ENCODE data around the gene R3HDML.

Gene R3HDML

DNA sequence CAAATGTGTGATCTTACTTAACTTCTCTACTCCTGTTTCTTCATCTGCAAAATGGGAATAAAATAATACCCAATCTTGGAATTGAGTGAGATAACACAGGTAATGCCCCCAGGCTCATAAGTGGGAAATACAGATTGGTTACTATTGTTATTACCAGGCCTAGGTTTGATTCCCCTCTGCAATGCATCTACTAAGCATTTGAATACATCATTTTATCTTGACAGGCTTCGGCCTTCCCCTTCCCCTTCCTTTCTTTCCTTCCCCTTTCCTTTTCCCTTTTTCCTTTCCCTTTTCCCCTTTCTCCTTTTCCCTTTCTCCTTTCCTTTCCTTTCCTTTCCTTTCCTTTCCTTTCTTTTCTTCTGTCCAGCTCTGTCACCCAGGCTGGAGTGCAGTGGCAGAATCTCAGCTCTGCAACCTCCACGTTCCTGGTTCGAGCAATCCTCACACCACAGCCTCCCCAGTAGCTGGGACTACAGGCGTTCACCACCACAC, 11.4 kb downstream of the R3HDML start:
- no peaks in the 10 kb centered on the region for H3K4me1 Mint-ChIP-seq
- no peak overlapping the region for H3K27ac Mint-ChIP-seq
- no peak overlapping the region for H3K4me3 Mint-ChIP-seq
- no peaks in the 10 kb centered on the region for H3K36me3 Mint-ChIP-seq
- H3K9me3 Mint-ChIP-seq: no peaks in the 10 kb centered on the region
- H3K27me3 Mint-ChIP-seq: peaks cover 1% of the 10 kb centered on the region

DNA sequence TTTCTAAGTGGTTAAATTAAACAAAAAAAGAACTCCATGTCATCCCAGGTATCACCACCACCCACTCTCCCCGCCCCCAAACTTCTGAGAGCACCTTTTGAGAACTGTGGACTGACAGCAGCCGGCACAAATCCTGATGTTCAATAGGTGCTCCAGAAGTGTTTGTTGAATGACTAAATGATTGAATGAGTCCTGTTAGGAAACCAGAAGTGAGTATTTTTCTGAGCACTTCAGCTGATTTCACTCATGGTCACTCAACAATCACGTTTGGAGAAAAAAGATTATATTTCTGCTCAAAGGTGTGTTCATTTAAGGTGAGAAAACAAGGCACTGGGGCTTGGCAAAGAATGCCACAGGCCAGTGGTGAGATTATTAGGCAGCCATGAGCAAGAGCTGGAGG, 12.5 kb downstream of the R3HDML start:
- Mint-ChIP-seq H3K4me3 (no peak overlapping the region), H3K36me3 (no peaks in the 10 kb centered on the region), H3K4me1 (no peaks in the 10 kb centered on the region), H3K27ac (no peak overlapping the region), H3K9me3 (no peaks in the 10 kb centered on the region), H3K27me3 (peaks cover 1% of the 10 kb centered on the region)

DNA sequence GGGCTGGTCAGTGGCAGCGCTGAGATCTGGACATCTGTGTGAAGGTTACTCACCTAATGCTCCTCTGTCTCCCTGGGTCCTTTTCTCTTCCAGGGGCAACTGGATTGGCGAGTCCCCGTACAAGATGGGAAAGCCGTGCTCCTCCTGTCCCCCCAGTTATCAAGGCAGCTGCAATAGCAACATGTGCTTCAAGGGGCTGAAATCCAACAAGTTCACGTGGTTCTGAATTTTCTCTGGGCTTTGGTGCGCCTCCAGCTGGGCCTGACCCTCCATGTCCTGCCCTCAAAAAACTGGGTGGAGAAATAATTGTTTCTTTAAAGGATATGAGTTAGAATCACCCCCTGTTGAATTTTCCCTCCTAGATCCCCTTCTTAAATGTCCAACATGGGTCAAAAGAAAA, 13.7 kb downstream of the R3HDML start:
- no peak overlapping the region for H3K4me3 Mint-ChIP-seq
- H3K27ac Mint-ChIP-seq: no peak overlapping the region
- no peaks in the 10 kb centered on the region for H3K36me3 Mint-ChIP-seq
- no peaks in the 10 kb centered on the region for H3K4me1 Mint-ChIP-seq
- H3K27me3 Mint-ChIP-seq: peaks cover 1% of the 10 kb centered on the region
- no peaks in the 10 kb centered on the region for H3K9me3 Mint-ChIP-seq

DNA sequence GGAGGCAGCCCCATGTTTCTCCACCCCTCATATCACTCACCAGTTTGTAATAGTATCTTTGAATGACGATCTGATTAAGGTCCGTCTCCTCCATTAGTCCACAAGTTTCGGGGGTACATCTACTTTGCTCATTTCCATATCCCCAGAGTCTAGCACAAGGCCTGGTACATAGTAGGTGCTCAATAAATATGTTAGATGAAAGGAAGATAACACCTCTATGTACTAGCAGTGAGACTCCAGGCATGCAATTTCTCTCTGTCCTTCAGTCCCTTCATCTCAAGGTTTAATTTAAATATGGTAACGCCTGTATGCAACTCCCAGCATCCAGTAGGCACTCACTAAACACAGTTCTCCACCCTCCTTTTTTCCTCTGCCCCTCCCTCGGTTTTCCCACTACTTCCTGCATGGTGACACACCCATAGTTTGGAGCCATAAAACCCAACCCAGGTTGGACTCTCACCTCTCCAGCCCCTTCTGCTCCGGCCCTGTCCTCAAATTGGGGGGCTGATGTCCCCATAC, 18.2 kb downstream of the R3HDML start:
- H3K9me3 Mint-ChIP-seq: no peaks in the 10 kb centered on the region
- H3K4me1 Mint-ChIP-seq: no peaks in the 10 kb centered on the region
- no peak overlapping the region for H3K27ac Mint-ChIP-seq
- no peaks in the 10 kb centered on the region for H3K27me3 Mint-ChIP-seq
- H3K36me3 Mint-ChIP-seq: no peaks in the 10 kb centered on the region
- no peak overlapping the region for H3K4me3 Mint-ChIP-seq

DNA sequence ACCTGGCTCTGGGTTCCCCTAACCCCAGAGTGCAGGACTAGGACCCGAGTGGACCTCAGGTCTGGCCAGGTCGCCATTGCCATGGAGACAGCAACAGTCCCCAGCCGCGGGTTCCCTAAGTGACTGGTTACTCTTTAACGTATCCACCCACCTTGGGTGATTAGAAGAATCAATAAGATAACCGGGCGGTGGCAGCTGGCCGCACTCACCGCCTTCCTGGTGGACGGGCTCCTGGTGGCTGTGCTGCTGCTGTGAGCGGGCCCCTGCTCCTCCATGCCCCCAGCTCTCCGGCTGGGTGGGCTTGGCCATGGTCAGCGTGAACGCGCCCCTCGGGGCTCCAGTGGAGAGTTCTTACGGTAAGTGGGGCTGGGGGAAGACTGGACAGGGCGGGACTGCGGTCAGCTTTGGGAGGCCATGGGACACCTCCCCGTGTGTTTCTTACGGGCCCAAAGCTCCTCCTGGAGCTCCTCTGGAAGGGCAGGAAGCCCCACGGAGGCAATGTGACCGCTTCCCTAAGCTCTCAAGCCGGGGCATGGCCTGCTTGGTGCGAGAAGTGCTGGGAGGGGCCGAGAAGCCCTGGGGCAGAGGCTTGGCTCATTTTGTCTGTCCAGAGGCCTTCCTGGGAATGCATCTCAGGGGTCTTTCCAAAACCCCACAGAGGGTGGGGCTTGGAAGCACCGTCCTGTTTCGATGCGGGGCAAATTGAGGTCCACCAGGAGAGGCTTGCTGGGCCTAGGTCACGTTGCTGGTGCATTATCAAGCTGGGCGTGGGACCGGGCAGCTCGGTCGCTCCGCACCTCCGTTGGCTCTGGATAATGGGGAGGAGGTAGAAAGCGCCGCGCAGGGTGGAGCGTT, 18.9 kb downstream of the R3HDML start, which contains the start of gene HNF4A:
HNF4A (plus strand) TSS at position 202 of the 855 bp plus-strand sequence; CDS start at position 308, 106 bp downstream.
- no peak within 1 kb of the TSS for H3K27ac Mint-ChIP-seq
- H3K4me3 Mint-ChIP-seq: no peak within 1 kb of the TSS
- no peaks in the 10 kb centered on the region for H3K36me3 Mint-ChIP-seq
- no peaks in the 10 kb centered on the region for H3K4me1 Mint-ChIP-seq
- no peaks in the 10 kb centered on the region for H3K27me3 Mint-ChIP-seq
- H3K9me3 Mint-ChIP-seq: no peaks in the 10 kb centered on the region

DNA sequence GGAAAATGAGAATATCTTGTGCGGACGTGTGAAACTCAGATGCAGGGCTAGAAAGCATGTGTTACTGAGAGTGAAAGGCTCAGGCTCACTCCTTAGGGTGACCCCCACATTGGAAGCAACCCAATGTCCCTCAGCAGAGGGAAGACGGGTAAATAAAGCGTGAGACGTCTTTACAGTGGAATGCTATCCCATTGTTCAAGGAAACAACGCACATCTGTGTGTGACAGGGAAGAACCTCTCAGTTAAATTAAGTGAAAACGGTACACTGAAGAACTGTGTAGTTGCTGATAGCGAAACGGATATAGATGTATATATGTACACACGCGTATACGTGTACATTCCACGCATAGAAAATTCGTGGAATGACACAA, 19.5 kb downstream of the R3HDML start:
- H3K9me3 Mint-ChIP-seq: no peaks in the 10 kb centered on the region
- no peaks in the 10 kb centered on the region for H3K4me1 Mint-ChIP-seq
- no peak overlapping the region for H3K27ac Mint-ChIP-seq
- H3K27me3 Mint-ChIP-seq: no peaks in the 10 kb centered on the region
- H3K36me3 Mint-ChIP-seq: no peaks in the 10 kb centered on the region
- H3K4me3 Mint-ChIP-seq: no peak overlapping the region

DNA sequence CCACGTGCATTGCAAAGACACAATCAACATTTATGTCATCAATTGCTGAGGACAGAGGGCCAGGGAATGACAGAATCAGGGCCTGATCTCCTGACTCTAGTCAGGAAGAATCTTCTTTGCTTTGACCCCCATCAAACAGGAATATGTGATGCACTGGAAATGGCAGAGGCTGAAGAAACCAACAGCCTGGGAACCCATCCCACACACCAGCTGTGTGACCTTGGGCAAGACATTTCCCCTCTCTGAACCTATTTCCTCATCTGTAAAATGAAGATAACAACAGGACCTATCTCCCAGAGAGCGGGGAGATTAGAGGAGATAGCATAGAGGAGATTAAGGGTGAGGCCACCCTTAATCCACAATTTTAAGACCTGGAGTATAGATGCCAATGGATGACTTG, 20.2 kb downstream of the R3HDML start:
- H3K4me3 Mint-ChIP-seq: no peak overlapping the region
- no peaks in the 10 kb centered on the region for H3K27me3 Mint-ChIP-seq
- no peaks in the 10 kb centered on the region for H3K4me1 Mint-ChIP-seq
- H3K36me3 Mint-ChIP-seq: no peaks in the 10 kb centered on the region
- H3K27ac Mint-ChIP-seq: no peak overlapping the region
- no peaks in the 10 kb centered on the region for H3K9me3 Mint-ChIP-seq

DNA sequence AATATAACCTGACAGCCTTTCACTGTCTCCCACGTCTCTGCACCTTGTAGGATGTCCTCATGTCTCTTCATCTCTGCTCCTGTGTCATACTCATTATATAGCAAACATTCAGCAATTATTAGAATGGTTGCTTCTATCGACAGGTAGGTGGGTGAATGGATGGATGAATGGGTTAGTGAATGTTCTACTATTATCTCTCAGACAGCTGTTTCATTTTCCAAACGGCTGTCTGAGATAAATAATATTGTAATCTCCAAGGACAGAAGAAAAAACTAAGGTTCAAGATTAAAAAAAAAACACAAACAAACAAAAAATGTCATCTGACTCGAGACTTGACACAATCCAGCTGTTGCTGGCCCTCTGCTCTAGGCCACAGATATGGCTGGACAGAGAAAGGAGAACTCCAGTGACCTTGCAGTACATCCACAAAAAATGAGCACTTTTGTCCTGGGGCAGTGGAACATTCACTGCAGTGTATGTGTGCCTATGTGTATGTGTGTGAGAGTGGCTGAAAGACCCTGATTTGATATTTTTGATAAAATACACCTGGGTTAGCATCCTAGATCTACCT, 20.8 kb downstream of the R3HDML start:
- H3K4me3 Mint-ChIP-seq: no peak overlapping the region
- H3K4me1 Mint-ChIP-seq: no peaks in the 10 kb centered on the region
- no peak overlapping the region for H3K27ac Mint-ChIP-seq
- H3K36me3 Mint-ChIP-seq: no peaks in the 10 kb centered on the region
- no peaks in the 10 kb centered on the region for H3K9me3 Mint-ChIP-seq
- H3K27me3 Mint-ChIP-seq: no peaks in the 10 kb centered on the region

DNA sequence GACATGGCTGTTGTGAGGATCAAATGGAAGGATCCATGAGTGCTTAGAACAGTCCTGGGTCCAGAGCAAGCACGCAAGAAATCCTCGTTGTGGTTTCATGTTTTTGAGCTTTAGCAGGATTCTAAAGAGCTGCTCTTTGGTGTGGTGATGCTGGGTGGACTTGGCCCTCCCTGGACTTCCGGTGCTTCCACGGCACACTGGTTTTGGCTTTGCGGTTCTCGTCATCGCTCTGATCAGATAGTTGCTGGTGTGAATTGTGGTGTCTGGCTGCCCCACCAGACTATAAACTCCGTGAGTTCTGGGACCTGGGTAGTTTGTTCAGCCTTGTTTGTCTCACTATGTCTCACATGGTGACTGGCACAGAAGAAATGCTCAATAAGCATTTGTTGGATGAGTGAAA, 21.9 kb downstream of the R3HDML start:
- Mint-ChIP-seq H3K27me3 (no peaks in the 10 kb centered on the region), H3K36me3 (no peaks in the 10 kb centered on the region), H3K4me1 (no peaks in the 10 kb centered on the region), H3K4me3 (no peak overlapping the region), H3K9me3 (no peaks in the 10 kb centered on the region), H3K27ac (no peak overlapping the region)

DNA sequence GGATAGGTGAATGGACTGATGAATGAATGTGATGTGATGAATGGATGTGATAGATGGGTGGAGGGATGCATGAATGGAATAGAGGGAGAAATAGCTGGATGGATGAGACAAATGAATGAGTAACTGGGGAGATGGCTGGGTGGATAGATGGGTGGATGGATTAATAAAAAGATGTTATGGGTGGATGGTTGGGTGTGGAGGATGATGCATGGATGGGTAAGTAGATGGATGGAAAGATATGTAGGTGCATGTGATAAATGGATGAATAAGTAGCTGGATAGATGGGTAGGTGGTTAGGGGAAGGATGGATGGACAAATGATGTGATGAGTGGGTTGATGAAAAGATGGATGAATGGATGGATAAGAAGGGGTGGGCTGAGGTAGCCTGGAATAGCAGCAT, 23.4 kb downstream of the R3HDML start:
- Mint-ChIP-seq H3K4me3 (no peak overlapping the region), H3K9me3 (no peaks in the 10 kb centered on the region), H3K27ac (no peak overlapping the region), H3K36me3 (no peaks in the 10 kb centered on the region), H3K4me1 (no peaks in the 10 kb centered on the region), H3K27me3 (no peaks in the 10 kb centered on the region)

DNA sequence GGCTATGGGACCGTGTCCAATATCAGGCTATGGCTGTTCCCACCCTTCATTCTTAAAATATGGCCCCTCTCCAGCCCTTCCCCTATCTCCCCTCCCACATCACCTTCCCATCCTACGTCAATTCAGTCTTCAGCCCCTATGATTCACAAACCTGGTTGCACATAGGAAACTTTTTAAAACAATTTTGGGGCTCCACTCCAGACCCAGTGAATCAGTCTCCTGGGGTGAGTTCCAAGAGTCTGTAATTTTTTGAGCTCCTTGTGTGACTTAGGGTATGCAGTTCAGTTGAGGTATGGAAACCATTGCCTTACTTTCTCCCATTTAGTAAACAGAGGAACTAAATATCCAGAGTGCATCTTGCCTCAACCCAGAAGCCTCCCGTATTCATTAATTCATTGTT, 24.2 kb downstream of the R3HDML start:
- Mint-ChIP-seq H3K27me3 (no peaks in the 10 kb centered on the region), H3K4me1 (no peaks in the 10 kb centered on the region), H3K36me3 (no peaks in the 10 kb centered on the region), H3K9me3 (no peaks in the 10 kb centered on the region), H3K4me3 (no peak overlapping the region), H3K27ac (no peak overlapping the region)

DNA sequence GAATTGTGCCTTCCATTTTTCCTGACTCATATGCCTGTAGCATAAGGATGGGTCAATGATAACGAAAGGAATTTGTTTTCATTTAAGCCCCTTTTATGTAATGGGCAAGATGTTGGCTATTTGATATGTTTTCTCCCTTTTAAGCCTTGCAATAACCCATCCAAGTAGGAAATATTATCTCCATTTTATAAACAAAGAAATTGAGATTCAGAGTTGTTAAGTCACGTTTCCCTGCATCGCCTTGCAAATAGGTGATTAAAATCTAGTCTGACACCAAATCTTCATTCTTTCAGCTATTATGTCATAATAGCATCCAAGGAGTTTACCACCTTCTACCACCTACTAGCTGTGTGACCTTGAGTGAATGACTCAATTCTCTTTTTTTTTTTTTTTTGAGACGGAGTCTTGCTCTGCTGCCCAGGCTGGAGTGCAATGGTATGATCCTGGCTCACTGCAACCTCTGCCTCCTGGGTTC, 25.7 kb downstream of the R3HDML start:
- no peak overlapping the region for H3K4me3 Mint-ChIP-seq
- H3K27me3 Mint-ChIP-seq: no peaks in the 10 kb centered on the region
- no peaks in the 10 kb centered on the region for H3K9me3 Mint-ChIP-seq
- H3K27ac Mint-ChIP-seq: no peak overlapping the region
- no peaks in the 10 kb centered on the region for H3K36me3 Mint-ChIP-seq
- H3K4me1 Mint-ChIP-seq: no peaks in the 10 kb centered on the region

DNA sequence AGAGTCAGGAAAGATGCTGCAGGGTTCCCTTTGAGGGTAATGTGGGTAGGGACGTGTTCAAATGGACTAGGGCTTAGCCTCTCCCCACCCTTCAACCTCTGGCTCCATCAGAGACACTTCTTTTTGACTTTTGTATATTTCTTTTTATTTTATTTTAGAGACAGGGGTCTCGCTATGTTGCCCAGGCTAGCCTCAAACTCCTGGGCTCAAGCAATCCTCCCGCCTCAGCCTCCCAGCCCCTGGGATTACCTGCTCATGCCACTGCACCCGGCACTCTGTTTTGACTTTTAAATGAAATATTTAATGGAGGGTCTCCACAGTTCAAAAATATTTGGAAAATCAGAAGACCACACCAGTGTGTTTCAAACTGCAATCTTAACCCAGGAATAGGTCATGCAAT, 27.2 kb downstream of the R3HDML start:
- no peaks in the 10 kb centered on the region for H3K9me3 Mint-ChIP-seq
- H3K4me3 Mint-ChIP-seq: no peak overlapping the region
- no peak overlapping the region for H3K27ac Mint-ChIP-seq
- H3K27me3 Mint-ChIP-seq: no peaks in the 10 kb centered on the region
- H3K4me1 Mint-ChIP-seq: no peaks in the 10 kb centered on the region
- H3K36me3 Mint-ChIP-seq: no peaks in the 10 kb centered on the region

DNA sequence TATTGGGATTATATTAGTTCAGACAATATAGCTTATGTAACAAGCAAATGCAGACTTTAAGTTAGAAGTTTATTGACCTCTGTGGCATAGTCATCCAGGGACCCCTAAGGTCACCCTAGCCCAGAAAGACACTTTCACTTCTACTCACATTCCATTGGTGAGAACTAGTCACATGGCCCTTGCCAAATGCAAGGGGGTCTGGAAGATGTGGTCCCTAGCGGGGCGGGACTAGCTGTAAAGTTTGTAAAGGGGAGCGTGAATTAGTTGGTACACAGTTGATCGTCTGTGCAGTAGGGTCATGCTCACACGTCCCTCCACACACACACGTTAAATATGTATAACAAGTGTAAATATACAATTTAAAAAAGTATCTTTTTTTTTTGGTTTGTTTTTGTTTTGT, 27.9 kb downstream of the R3HDML start:
- Mint-ChIP-seq H3K4me3 (no peak overlapping the region), H3K4me1 (no peaks in the 10 kb centered on the region), H3K36me3 (no peaks in the 10 kb centered on the region), H3K9me3 (no peaks in the 10 kb centered on the region), H3K27me3 (no peaks in the 10 kb centered on the region), H3K27ac (no peak overlapping the region)

DNA sequence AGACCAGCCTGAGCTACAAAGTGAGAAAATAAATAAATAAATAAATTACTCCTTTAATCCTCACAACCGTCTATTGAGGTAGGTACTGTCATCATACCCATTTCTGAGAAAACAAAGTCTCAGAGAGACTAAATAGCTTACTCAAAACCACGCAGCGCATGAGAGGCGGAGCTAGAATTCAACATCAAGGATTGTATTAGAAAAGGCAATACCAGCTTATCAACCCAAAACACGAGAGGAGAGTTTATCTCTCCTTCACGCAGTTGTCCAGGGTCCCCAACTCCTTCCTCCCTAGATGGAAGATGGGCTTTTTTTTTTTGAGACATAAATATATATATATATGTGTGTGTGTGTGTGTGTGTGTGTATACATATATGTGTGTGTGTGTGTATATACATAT, 30.9 kb downstream of the R3HDML start:
- Mint-ChIP-seq H3K9me3 (no peaks in the 10 kb centered on the region), H3K27ac (no peak overlapping the region), H3K4me3 (no peak overlapping the region), H3K36me3 (no peaks in the 10 kb centered on the region), H3K27me3 (no peaks in the 10 kb centered on the region), H3K4me1 (no peaks in the 10 kb centered on the region)

DNA sequence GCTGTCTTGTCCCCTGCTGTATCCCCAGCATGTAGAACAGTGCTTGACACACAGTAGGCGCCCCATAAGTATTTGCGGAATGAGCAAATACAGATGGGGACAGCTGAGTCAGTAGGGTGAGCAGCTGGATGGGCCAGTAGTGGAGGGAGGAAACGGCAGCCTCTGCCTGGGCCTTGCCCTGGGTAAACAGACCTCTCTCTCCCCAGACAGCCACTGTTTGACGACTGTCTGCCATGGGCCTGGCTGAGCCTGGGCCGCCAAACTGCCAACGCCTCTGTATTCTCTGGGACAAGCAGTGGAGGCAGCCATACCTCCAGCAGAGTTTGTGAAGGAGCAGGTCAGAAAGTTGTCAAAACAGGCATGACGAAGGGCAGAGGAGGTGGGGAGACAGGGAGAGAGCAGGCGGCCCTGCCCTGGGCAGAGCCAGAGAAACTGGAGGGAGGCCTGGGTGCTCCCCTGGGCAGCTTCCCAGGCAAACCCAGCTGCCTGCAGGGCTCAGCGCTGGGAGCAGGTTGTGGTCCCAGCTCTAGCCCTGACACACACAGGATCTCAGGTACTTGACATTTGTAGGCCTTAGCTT, 33.9 kb downstream of the R3HDML start:
- H3K9me3 Mint-ChIP-seq: no peaks in the 10 kb centered on the region
- H3K27me3 Mint-ChIP-seq: peaks cover 3% of the 10 kb centered on the region
- no peaks in the 10 kb centered on the region for H3K36me3 Mint-ChIP-seq
- H3K4me3 Mint-ChIP-seq: no peak overlapping the region
- H3K4me1 Mint-ChIP-seq: no peaks in the 10 kb centered on the region
- no peak overlapping the region for H3K27ac Mint-ChIP-seq
